GM10266 (cell line): Measurements from ENCODE around the gene PDE6B.

Experiments
- DNase-seq: peaks from one replicate; pipeline ENCODE4 v3.0.0; 2012; ENCODE audit errors: extremely low spot score
- TF ChIP-seq, protein P1 (sequence below): IDR thresholded peaks from 2 replicates; pipeline ENCODE4 v1.5.1; 2012; ENCODE audit warnings: mild to moderate bottlenecking, low read depth; ENCODE audit not compliant: control insufficient read depth, insufficient read depth; ENCODE audit errors: missing control alignments

The PDE6B gene

GRCh38 chr4:706834-707598, 81.6 kb downstream of the PDE6B start:
- TF ChIP-seq, protein P1, sequence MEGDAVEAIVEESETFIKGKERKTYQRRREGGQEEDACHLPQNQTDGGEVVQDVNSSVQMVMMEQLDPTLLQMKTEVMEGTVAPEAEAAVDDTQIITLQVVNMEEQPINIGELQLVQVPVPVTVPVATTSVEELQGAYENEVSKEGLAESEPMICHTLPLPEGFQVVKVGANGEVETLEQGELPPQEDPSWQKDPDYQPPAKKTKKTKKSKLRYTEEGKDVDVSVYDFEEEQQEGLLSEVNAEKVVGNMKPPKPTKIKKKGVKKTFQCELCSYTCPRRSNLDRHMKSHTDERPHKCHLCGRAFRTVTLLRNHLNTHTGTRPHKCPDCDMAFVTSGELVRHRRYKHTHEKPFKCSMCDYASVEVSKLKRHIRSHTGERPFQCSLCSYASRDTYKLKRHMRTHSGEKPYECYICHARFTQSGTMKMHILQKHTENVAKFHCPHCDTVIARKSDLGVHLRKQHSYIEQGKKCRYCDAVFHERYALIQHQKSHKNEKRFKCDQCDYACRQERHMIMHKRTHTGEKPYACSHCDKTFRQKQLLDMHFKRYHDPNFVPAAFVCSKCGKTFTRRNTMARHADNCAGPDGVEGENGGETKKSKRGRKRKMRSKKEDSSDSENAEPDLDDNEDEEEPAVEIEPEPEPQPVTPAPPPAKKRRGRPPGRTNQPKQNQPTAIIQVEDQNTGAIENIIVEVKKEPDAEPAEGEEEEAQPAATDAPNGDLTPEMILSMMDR = no peak
- DNase-seq = no peak

DNA sequence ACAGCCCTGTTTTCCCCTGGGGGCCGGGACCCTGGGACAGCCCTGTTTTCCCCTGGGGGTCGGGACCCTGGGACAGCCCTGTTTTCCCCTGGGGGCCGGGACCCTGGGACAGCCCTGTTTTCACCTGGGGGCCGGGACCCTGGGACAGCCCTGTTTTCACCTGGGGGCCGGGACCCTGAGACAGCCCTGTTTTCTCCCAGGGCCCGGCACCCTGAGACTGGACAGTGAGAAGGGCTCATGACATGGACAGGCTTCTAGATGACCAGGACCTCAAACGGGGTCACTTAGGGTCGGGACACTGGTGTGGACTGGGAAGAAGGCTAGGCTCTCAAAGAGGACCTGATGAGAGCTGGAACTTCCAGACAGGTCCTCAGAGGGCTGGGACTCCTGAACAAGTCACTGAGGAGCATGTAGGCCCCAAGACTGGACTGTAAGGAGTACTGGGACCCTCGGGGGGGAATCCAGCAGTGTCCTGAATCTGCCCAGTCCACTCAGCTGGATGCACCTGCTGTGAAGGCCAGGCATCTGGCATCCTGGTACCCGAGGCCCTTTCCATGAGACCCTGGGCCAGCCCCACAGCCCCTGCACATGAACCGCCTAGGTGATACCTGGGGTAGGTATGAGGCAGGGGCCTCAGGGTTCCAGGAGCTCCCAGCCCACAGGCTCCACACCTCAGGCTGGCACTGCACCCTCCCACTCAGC, 82.7 kb downstream of the PDE6B start:
- DNase-seq = no peak

DNA sequence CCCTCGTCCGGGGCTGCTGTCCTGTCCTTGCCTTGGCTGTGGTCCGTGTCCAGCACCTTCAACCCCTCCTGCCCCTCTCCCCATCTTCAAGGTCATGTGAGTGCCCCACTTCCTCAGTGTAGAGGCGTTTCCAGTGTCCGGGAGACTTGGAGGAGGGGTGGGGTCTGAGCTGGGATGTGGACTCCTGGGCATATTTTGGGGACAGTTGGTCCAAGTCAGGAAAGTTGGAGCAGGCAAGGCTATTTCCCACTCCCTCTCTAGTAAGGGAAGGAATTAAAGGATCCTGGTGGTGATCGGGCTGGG, 83.2 kb downstream of the PDE6B start:
- TF ChIP-seq, protein P1 = no peak
- DNase-seq = no peak

More for the DNA sequence above, 82.7 kb downstream of the PDE6B start:
- TF ChIP-seq, protein P1 = no peak

DNA sequence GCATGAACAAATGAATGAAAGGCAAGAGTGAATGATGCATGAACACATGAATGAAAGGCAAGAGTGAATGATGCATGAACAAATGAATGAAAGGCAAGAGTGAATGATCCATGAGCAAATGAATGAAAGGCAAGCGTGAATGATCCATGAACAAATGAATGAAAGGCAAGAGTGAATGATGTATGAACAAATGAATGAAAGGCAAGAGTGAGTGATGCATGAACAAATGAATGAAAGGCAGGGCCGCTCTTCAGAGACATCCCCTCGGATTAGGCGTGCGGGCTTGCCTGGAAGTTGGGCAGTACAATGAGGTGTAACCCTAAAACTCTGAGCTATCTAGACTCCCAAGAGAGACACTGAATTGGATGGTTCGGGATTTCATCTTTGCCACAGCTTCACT, 84.0 kb downstream of the PDE6B start:
- TF ChIP-seq, protein P1 = no peak
- no peak for DNase-seq

GRCh38 chr4:710116-710515, 84.7 kb downstream of the PDE6B start:
- DNase-seq = no peak
- TF ChIP-seq, protein P1 = no peak

DNA sequence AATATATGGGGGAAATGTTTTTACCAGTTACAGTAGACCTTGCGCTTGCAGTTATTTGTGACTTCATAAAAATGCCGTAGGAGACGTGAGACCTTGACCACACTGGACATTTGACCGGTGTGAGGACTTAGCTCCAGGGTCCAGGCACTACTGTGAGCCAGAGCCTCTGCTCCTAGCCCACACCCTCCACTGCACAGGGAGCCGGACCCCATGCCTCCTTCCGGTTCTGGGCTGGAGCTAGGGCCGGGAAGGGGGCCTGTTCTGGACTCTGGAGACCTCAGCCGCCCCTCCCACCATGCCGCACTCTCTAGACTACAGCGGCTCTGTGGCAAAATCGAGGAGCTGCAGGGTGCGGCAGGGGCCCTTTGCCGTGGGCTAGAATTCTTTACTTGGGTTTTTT, 85.5 kb downstream of the PDE6B start:
- TF ChIP-seq, protein P1 = no peak
- DNase-seq = no peak

- DNase-seq = no peak
- TF ChIP-seq, protein P1 = no peak
These were observed 86.7 kb downstream of the PDE6B start for GRCh38 chr4:712093-712492.
